ENCODE measurements around the gene NPR1. TPM values are rescaled to one million over a fixed set of nuclear protein-coding genes. Genes with fewer than 3 reads are reported as not detected.

Gene NPR1
- total RNA-seq, 1 experiment from 2014 or later, result 0.02 TPM

DNA sequence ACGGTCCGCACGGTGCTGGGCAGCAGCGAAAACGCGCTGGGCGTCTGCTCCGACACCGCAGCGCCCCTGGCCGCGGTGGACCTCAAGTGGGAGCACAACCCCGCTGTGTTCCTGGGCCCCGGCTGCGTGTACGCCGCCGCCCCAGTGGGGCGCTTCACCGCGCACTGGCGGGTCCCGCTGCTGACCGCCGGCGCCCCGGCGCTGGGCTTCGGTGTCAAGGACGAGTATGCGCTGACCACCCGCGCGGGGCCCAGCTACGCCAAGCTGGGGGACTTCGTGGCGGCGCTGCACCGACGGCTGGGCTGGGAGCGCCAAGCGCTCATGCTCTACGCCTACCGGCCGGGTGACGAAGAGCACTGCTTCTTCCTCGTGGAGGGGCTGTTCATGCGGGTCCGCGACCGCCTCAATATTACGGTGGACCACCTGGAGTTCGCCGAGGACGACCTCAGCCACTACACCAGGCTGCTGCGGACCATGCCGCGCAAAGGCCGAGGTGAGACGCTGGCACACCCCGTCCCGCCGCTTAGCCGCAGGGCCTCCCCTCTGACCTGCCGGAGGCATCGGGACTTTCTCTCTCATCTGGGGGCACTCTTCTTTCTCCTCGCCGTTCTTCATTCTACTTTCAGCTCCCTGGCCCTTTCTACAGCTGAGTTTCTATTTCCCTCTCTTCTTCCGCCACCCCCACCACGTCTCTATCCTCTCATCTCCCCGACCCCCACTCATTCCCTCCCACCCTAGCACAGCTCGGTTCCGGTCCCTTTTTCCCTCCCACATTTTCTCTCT lies 1.0 kb downstream of the NPR1 start:
- no peak for DNase-seq (ENCODE audit: low read depth)

DNA sequence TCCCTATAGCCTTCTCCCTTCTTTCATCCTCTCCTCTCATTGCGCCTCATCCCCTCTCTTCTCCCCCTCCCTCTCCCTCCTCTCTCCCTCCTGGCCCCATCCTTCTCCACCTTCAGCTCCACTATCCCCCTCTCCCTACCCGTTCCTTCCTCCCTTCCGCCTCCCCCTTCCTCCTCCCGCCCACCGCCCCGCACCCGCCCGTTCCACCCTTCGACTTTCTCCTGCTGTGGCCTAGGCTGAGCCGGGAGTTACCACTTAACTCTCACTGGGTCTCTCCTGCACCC lies 1.6 kb downstream of the NPR1 start:
- DNase-seq (ENCODE audit: low read depth), result no peak

GRCh38 chr1:153682730-153683129 lies 4.2 kb downstream of the NPR1 start:
- no peak for DNase-seq (ENCODE audit: low read depth)

DNA sequence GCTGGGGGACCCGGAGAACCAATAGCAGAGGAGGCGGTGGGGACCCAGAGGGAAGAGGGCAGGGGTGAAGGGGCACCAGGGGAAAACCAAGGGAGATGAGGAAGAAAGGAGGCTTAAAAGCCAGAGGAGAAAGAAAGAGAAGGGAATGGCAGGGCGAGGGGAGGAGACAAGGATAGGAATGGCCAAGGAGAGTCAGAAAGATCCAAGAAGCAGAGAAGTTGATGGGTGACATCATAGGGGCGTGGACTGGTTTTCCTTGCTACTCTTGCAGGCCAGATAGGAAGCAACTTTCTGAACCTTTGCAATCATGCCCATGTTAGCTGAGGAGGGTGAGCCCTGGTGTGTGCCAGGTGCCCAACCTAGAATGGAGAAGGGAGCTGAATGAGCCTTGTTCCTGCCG lies 5.4 kb downstream of the NPR1 start:
- no peak for DNase-seq (ENCODE audit: low read depth)

- no peak for DNase-seq (ENCODE audit: low read depth)
Measured at GRCh38 chr1:153684892-153685291, 6.4 kb downstream of the NPR1 start.

DNA sequence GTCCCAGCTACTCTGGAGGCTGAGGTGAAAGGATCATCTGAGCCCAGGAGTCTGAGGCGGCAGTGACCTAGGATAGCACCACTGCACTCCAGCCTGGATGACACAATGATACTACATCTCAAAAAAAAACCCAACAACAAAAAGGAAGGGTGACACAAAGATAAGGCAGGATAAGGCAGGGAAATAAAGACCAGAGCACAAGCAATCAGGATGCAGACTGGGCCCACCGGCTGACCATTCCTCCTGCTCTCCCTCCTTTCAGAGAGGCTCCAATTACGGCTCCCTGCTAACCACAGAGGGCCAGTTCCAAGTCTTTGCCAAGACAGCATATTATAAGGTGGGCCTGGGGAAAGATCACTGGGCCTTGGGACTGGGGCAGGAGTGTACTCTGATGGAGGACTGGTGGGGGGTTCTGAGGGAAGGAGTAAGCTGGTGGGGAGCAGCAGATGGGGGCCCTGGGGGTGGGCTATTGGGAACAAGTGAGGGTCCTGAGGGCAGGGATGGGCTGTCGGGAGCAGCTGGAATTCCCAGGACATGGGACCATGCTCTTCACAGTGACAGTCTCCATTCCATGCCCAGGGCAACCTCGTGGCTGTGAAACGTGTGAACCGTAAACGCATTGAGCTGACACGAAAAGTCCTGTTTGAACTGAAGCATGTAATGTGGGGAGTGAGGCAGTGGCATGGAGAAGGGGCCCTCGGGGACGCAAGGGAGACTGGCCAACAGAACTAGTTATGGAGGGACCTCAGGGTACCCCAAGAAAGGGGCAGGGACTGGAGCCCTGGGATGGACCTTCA lies 7.3 kb downstream of the NPR1 start:
- DNase-seq (ENCODE audit: low read depth), result no peak

GRCh38 chr1:153687346-153688125 lies 9.0 kb downstream of the NPR1 start:
- DNase-seq (ENCODE audit: low read depth), result no peak

DNA sequence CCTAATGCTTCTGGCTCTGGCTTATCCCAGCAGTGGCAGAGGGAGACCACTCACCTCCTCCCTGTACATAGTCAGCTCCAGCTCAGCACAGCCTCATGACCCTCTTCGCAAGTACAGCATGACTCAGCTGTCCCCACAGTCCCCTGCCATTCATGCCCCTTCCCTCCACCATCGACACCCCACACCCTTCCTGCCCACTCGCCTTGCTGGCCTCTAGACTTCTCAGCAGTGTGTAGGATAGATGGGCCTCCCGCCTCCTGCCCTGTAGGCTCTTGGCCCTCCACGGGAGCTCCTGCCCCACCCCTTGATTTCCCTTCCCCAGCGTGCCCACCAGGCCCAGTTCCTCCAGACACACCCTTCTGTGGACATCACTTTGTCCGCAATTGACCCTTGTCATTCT lies 9.8 kb downstream of the NPR1 start:
- DNase-seq (ENCODE audit: low read depth), result no peak

GRCh38 chr1:153688736-153689328 lies 10.3 kb downstream of the NPR1 start:
- no peak for DNase-seq (ENCODE audit: low read depth)

DNA sequence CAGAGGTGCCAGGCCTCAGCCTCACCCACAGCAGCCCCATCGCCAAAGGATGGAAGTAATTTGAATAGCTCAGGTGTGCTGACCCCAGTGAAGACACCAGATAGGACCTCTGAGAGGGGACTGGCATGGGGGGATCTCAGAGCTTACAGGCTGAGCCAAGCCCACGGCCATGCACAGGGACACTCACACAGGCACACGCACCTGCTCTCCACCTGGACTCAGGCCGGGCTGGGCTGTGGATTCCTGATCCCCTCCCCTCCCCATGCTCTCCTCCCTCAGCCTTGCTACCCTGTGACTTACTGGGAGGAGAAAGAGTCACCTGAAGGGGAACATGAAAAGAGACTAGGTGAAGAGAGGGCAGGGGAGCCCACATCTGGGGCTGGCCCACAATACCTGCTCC lies 15.0 kb downstream of the NPR1 start:
- DNase-seq (ENCODE audit: low read depth), result no peak

DNA sequence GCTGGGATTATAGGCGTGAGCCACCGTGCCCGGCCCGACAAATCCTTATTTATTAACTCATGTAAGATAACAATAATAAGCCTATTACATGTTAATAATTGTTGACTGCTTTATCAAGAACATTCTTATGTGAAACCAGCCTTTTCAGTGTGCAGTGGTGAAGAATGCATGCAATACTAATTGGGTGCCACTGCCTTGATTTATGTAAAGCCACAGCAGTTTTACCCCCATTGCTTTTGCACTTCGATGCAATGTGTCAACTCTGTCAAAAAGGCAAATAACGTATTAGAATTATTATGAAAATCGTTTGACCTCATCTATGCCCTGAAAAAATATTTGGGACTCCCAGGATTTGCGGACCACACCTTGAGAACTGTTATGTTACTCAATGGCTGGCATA lies 18.3 kb downstream of the NPR1 start:
- DNase-seq (ENCODE audit: low read depth), result no peak

DNA sequence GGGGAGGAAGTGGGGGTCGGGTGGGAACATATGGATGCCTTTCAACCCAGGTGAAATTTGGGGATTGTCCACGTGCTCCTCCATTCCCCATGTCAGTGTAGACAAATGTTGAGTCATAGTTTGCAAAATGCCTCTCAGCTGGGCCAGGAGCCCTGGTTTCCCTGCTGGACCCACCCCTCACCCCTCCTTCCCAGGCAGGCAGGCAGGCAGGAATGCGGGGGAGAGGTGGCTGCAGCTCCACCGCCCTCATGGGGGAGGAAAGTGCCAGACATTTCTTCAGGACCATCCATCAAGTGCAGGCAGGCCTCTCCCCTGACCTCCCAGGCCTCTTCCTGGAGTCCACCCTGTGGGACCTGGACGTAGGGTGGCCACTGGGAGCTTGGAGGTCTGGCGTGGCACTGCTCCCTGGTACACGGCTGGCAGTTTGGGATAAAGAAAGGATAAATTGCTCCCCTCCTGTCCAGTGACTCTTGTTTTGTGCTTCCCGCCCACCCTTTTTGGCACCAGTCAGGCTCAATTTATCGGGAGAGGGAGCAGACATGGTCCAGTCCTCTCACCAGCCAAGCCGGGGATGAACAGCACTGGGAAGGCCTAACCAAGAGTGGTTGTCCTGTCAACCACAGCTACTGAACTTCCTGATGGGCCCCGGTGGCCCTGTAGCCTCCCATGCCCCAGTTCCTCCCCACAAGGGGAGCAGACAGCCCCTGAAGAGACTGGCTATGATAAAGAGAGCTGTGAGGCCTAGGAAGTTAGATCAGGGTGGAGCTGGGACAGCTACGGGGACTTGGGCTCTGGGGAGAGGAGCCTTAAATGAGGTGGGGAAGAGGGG lies 18.9 kb downstream of the NPR1 start:
- DNase-seq (ENCODE audit: low read depth), result no peak

- no peak for DNase-seq (ENCODE audit: low read depth)
Measured at GRCh38 chr1:153698020-153698922, 19.8 kb downstream of the NPR1 start.

DNA sequence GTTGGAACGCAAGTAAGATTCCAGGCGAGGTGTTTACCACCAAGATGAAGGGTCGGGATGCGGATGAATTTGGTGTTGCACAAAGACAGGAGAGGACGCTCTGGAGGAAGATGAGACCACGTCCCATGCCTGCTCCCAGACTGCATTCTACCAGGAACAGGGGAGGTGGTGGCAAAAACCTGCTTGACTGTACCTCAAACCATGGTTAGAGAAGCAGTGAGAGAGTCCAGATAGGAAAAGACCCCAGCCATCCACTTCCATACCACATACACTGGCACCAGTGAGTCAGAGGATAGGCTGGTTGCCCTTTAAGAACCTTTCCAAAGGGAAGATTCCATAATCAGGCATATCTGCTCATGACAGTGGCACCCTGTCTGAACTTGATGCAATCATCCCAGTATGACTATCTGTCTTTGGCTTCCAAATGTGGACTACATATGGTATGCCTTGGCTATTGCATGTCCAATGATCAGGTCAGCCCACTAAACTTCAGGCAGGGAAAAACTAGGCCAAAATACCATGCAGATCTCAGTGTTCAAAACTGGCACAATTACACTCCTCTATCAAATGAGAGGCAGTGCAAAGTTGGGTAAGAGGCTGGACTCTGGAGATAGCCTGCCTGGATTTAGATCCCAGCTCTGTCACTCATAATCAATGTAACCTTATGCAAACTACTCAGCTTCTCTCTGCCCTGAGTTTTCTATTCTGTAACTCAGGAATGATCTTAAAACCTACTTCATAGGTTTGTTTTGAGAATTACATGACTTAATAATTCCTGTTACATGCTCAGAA lies 20.6 kb downstream of the NPR1 start:
- DNase-seq (ENCODE audit: low read depth), result no peak

DNA sequence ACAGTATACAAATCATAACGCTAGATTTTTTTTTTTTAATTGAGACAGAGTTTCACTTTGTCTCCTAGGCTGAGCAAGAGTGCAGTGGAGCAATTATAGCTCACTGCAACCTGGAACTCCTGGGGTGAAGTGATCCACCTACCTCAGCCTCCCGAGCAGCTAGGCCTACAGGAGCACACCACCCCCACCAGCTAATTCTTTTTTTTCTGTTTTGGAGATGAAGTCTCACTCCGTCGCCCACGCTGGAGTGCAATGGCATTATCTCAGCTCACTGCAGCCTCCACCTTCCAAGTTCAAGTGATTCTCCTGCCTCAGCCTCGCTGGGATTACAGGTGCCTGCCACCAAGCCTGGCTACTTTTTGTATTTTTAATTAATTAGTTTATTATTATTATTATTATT lies 21.3 kb downstream of the NPR1 start:
- DNase-seq (ENCODE audit: low read depth), result no peak

- DNase-seq (ENCODE audit: low read depth), result no peak
Measured at GRCh38 chr1:153705484-153705883, 27.0 kb downstream of the NPR1 start.

GRCh38 chr1:153711026-153711425 lies 32.5 kb downstream of the NPR1 start:
- no peak for DNase-seq (ENCODE audit: low read depth)

DNA sequence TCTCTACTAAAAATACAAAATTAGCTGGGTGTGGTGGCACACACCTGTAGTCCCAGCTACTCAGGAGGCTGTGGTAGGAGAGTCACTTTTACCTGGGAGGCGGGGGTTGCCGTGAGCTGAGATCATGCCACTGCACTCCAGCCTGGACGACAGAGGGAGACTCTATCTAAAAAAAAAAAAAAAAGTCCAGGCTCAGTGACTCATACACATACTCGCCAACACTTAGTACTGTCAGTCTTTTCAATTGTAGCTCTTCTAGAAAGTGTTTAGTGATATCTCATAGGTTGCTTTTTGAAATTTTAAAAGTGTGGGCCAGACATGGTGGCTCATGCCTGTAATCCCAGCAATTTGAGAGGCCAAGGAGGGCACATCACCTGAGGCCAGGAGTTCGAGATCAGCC lies 37.7 kb downstream of the NPR1 start:
- DNase-seq (ENCODE audit: low read depth), result peak; percentile 15

GRCh38 chr1:153717330-153717729 lies 38.8 kb downstream of the NPR1 start:
- DNase-seq (ENCODE audit: low read depth), result no peak
